WTC11 (cell line): ENCODE measurements around the gene ZNF574. TPM values are rescaled to one million over a fixed set of nuclear protein-coding genes. Genes with fewer than 3 reads are reported as not detected.

Experiments used
- ATAC-seq: fragments of 200-7000 bp; cut with Tn5 transposase; 2 replicates; pipeline ENCODE4 v1.10.0; 2021; ENCODE audit warnings: mild to moderate bottlenecking, moderate library complexity
- CTCF ChIA-PET: fragments of 300-600 bp; sonication (Branson Sonifier 250); formaldehyde crosslinking; loops from one replicate; lab custom pipeline; 2021; ENCODE audit warnings: antibody characterized with exemption; lab: Charles Lee
- POLR2A ChIA-PET: fragments of 350-600 bp; sonication (Branson Sonifier 250); formaldehyde crosslinking; loops from one replicate; lab custom pipeline; 2021; ENCODE audit warnings: antibody characterized with exemption; lab: Charles Lee
- DNase-seq: peaks from one replicate; pipeline ENCODE4 v3.0.0; 2021; ENCODE audit warnings: low spot score
- H3K27ac Mint-ChIP-seq: 2 replicates; pipeline ENCODE4 v1.8.0; 2021; ENCODE audit warnings: mixed read lengths
- H3K27me3 Mint-ChIP-seq: 2 replicates; pipeline ENCODE4 v1.8.0; 2021; ENCODE audit warnings: low read depth, mild to moderate bottlenecking, moderate library complexity, mixed read lengths
- H3K36me3 Mint-ChIP-seq: 2 replicates; pipeline ENCODE4 v1.8.0; 2021; ENCODE audit warnings: mixed read lengths
- H3K4me1 Mint-ChIP-seq: 2 replicates; pipeline ENCODE4 v1.8.0; 2022; ENCODE audit warnings: mixed read lengths
- H3K4me3 Mint-ChIP-seq: 2 replicates; pipeline ENCODE4 v1.8.0; 2021; ENCODE audit warnings: mild to moderate bottlenecking, moderate library complexity, mixed read lengths
- H3K9me3 Mint-ChIP-seq: 2 replicates; pipeline ENCODE4 v1.8.0; 2021; ENCODE audit warnings: mixed read lengths
- AR ChIP-seq: fragments of 250-450 bp; sonication (Bioruptor Pico); IDR thresholded peaks from 2 replicates; pipeline ENCODE4 v1.9.0; 2021; ENCODE audit warnings: mild to moderate bottlenecking
- ETV6 ChIP-seq: sonication (generic); formaldehyde crosslinking; IDR thresholded peaks from 2 replicates; pipeline ENCODE4 v1.8.1; 2022; ENCODE audit warnings: mild to moderate bottlenecking, missing genetic modification reagents
- FOXK1 ChIP-seq: sonication (generic); formaldehyde crosslinking; IDR thresholded peaks from 2 replicates; pipeline ENCODE4 v1.8.0; 2022; ENCODE audit warnings: mild to moderate bottlenecking, moderate library complexity, missing genetic modification reagents
- FOXP1 ChIP-seq: sonication (generic); formaldehyde crosslinking; IDR thresholded peaks from 2 replicates; pipeline ENCODE4 v1.8.0; 2022; ENCODE audit warnings: missing genetic modification reagents, mild to moderate bottlenecking, moderate library complexity, borderline replicate concordance
- IRF2 ChIP-seq: sonication (generic); formaldehyde crosslinking; IDR thresholded peaks from 2 replicates; pipeline ENCODE4 v1.8.0; 2022; ENCODE audit warnings: low read depth, missing genetic modification reagents, borderline replicate concordance
- MYBL2 ChIP-seq: sonication (generic); formaldehyde crosslinking; IDR thresholded peaks from 2 replicates; pipeline ENCODE4 v1.8.1; 2023; ENCODE audit warnings: mild to moderate bottlenecking, moderate library complexity, missing genetic modification reagents
- PRRX2 ChIP-seq: fragments of 250-450 bp; sonication (Bioruptor Pico); IDR thresholded peaks from 2 replicates; pipeline ENCODE4 v1.8.0; 2021; ENCODE audit warnings: mild to moderate bottlenecking
- TEAD1 ChIP-seq: sonication (generic); formaldehyde crosslinking; IDR thresholded peaks from 2 replicates; pipeline ENCODE4 v1.8.0; 2022; ENCODE audit warnings: mild to moderate bottlenecking, missing genetic modification reagents
- USF2 ChIP-seq: sonication (generic); formaldehyde crosslinking; IDR thresholded peaks from 2 replicates; pipeline ENCODE4 v1.8.1; 2023; ENCODE audit warnings: mild to moderate bottlenecking, missing genetic modification reagents, moderate library complexity
- ZNF263 ChIP-seq: sonication (generic); formaldehyde crosslinking; IDR thresholded peaks from 2 replicates; pipeline ENCODE4 v1.8.1; 2022; ENCODE audit warnings: low read depth, mild to moderate bottlenecking, moderate library complexity, missing genetic modification reagents
- ZNF281 ChIP-seq: sonication (generic); formaldehyde crosslinking; IDR thresholded peaks from 2 replicates; pipeline ENCODE4 v1.8.0; 2023; ENCODE audit warnings: mild to moderate bottlenecking, missing genetic modification reagents
- ZNF425 ChIP-seq: fragments of 250-450 bp; sonication (Bioruptor Pico); conservative IDR thresholded peaks from 2 replicates; pipeline ENCODE4 v1.9.0; 2021; ENCODE audit warnings: mild to moderate bottlenecking
- ZNF532 ChIP-seq: fragments of 250-450 bp; sonication (Bioruptor Pico); IDR thresholded peaks from 2 replicates; pipeline ENCODE4 v1.9.0; 2021; ENCODE audit warnings: mild to moderate bottlenecking, borderline replicate concordance
- ZNF671 ChIP-seq: fragments of 250-450 bp; sonication (Bioruptor Pico); IDR thresholded peaks from 2 replicates; pipeline ENCODE4 v1.8.0; 2021; ENCODE audit warnings: mild to moderate bottlenecking
- ZSCAN18 ChIP-seq: fragments of 250-450 bp; sonication (Bioruptor Pico); IDR thresholded peaks from 2 replicates; pipeline ENCODE4 v2.1.2; 2022; ENCODE audit warnings: mild to moderate bottlenecking, moderate library complexity
- total RNA-seq: library from RNA; stranded (reverse); gene quantifications from 3 replicates; pipeline ENCODE4 v1.2.3, GENCODE V29; 2021

The ZNF574 gene
- total RNA-seq, 1 experiment from 2014 or later = 30.6 TPM

- no peak for TF ChIP-seq ZNF425 (CRISPR knock-in tag)
- TF ChIP-seq IRF2 (CRISPR knock-in tag) = no peak
- no peak for TF ChIP-seq AR (CRISPR knock-in tag)
- TF ChIP-seq ZSCAN18 = no peak
- TF ChIP-seq ZNF281 (CRISPR knock-in tag) = no peak
- TF ChIP-seq USF2 (CRISPR knock-in tag) = no peak
- TF ChIP-seq MYBL2 (CRISPR knock-in tag) = no peak
Measured at GRCh38 chr19:42068361-42068755, 7.6 kb upstream of the ZNF574 start (continued).

- ChIA-PET CTCF (interaction anchor here (0.9 to 2.5 kb wide), 5 partner anchors 35 to 173 kb away, joined by 3 to 15 read pairs (median 3); partner anchors contain the start of gene GSK3A), POLR2A (no interaction called here)
- H3K36me3 Mint-ChIP-seq = peaks cover 13% of the 10 kb centered on the region
- DNase-seq (peak; percentile 29), ATAC-seq (peak; percentile 11)
- no peaks in the 10 kb centered on the region for H3K9me3 Mint-ChIP-seq
- TF ChIP-seq ETV6 (CRISPR knock-in tag) (peak; percentile 67; the same call in 1 of the 2 replicates), PRRX2 (CRISPR knock-in tag) (no peak)
- no peak overlapping the region for H3K27ac Mint-ChIP-seq
- no peak overlapping the region for H3K4me3 Mint-ChIP-seq
- H3K27me3 Mint-ChIP-seq = no peaks in the 10 kb centered on the region
- peaks cover 17% of the 10 kb centered on the region for H3K4me1 Mint-ChIP-seq
Measured at GRCh38 chr19:42068756-42069571, 7.0 kb upstream of the ZNF574 start.

- ChIA-PET POLR2A (no interaction called here), CTCF (interaction anchor here (0.6 to 1.4 kb wide), 4 partner anchors 35 to 45 kb away, joined by 3 to 7 read pairs (median 4); no protein-coding TSS in a partner anchor)
- Mint-ChIP-seq H3K36me3 (peaks cover 5% of the 10 kb centered on the region), H3K27ac (no peak within 1 kb of the TSS), H3K27me3 (no peaks in the 10 kb centered on the region), H3K4me1 (peaks cover 20% of the 10 kb centered on the region), H3K9me3 (no peaks in the 10 kb centered on the region), H3K4me3 (no peak within 1 kb of the TSS; the same call in 1 of the 2 replicates)
- peak; percentile 51 for DNase-seq
- ATAC-seq = peak; percentile 53
- TF ChIP-seq FOXK1 = 0 out of 2 replicates have a peak, but pooled peaks have one; percentile 23
- peak; percentile 96 for TF ChIP-seq ZNF263 (CRISPR knock-in tag)
- 0 out of 2 replicates have a peak, but pooled peaks have one; percentile 11 for TF ChIP-seq FOXP1 (CRISPR knock-in tag)
- TF ChIP-seq ZNF671 (CRISPR knock-in tag) = no peak
- no peak for TF ChIP-seq ZNF532 (CRISPR knock-in tag)
- no peak for TF ChIP-seq TEAD1
Measured at GRCh38 chr19:42069619-42070351, 6.2 kb upstream of the ZNF574 start, which contains the start of gene GRIK5. Gene GRIK5, minus strand, starts transcription at chr19:42070206. Its CDS starts 4,436 bp downstream, at chr19:42065770.
